ENCODE results near the gene PGGHG.
A peak's percentile ranks its signal among the peaks of the same experiment; 100 is the strongest.
"Not testable (repeated sequence)": the region's sequence is repeated elsewhere in the genome, so short reads cannot be mapped to it uniquely, and the experiment has no call there.

PGGHG gene

GRCh38 chr11:313787-314553 is 25.0 kb downstream of the PGGHG start, which contains the start of gene IFITM1:
IFITM1 (plus strand) TSS chr11:314040; CDS start chr11:314171, 131 bp downstream.
- DNase-seq (ENCODE audit: low read depth in 2 of 2) = no peak

GRCh38 chr11:314554-314875 is 25.6 kb downstream of the PGGHG start:
- not testable (repeated sequence) for DNase-seq (ENCODE audit: low read depth in 2 of 2)

- DNase-seq (ENCODE audit: low read depth in 2 of 2) = no peak
Measured at GRCh38 chr11:315051-315481, 26.1 kb downstream of the PGGHG start.

- no peak for DNase-seq (ENCODE audit: low read depth in 2 of 2)
Measured at GRCh38 chr11:315516-315994, 26.6 kb downstream of the PGGHG start.

- DNase-seq (ENCODE audit: low read depth in 2 of 2) = no peak
Measured at GRCh38 chr11:316031-316701, 27.2 kb downstream of the PGGHG start.

- DNase-seq (ENCODE audit: low read depth in 2 of 2) = no peak
Measured at GRCh38 chr11:316891-317301, 28.0 kb downstream of the PGGHG start.

GRCh38 chr11:317668-318404 is 28.9 kb downstream of the PGGHG start:
- DNase-seq (ENCODE audit: low read depth in 2 of 2) = not testable (repeated sequence)

GRCh38 chr11:318405-319120 is 29.6 kb downstream of the PGGHG start:
- DNase-seq (ENCODE audit: low read depth in 2 of 2) = not testable (repeated sequence)

- DNase-seq (ENCODE audit: low read depth in 2 of 2) = not testable (repeated sequence)
Measured at GRCh38 chr11:319121-319887, 30.4 kb downstream of the PGGHG start.

- DNase-seq (ENCODE audit: low read depth in 2 of 2) = not testable (repeated sequence)
Measured at GRCh38 chr11:319888-320273, 31.0 kb downstream of the PGGHG start.

- DNase-seq (ENCODE audit: low read depth in 2 of 2) = no peak
Measured at GRCh38 chr11:324156-324555, 35.2 kb downstream of the PGGHG start.

- not testable (repeated sequence) for DNase-seq (ENCODE audit: low read depth in 2 of 2)
Measured at GRCh38 chr11:324593-325517, 35.9 kb downstream of the PGGHG start.

GRCh38 chr11:325796-326591 is 37.1 kb downstream of the PGGHG start:
- no peak for DNase-seq (ENCODE audit: low read depth in 2 of 2)

- no peak for DNase-seq (ENCODE audit: low read depth in 2 of 2)
Measured at GRCh38 chr11:326592-326841, 37.6 kb downstream of the PGGHG start.

- DNase-seq (ENCODE audit: low read depth in 2 of 2) = peak; percentile 59 to 71
Measured at GRCh38 chr11:326842-327580, 38.1 kb downstream of the PGGHG start.

- DNase-seq (ENCODE audit: low read depth in 2 of 2) = no peak
Measured at GRCh38 chr11:327581-327923, 38.6 kb downstream of the PGGHG start.

GRCh38 chr11:328012-328411 is 39.1 kb downstream of the PGGHG start:
- DNase-seq (ENCODE audit: low read depth in 2 of 2) = no peak

GRCh38 chr11:328516-329100 is 39.7 kb downstream of the PGGHG start:
- not testable (repeated sequence) for DNase-seq (ENCODE audit: low read depth in 2 of 2)
